Muscle of arm (tissue), 12 donors: ENCODE data around the gene SKOR1. TPM values are rescaled to one million over a fixed set of nuclear protein-coding genes. Genes with fewer than 3 reads are reported as not detected.

Source experiments
- DNase-seq: peaks from one replicate; pipeline ENCODE4 v3.0.0-alpha.2; 2013
- polyA plus RNA-seq, 12 donors: library from polyadenylated mRNA; unstranded; fragments of 120-200 nt; gene quantifications; one replicate each; pipeline ENCODE4 v1.2.1, GENCODE V29; 2013; ENCODE audit not compliant: insufficient read length in 12 of 12

The SKOR1 gene
- polyA plus RNA-seq, 12 donors: 0.28 to 0.77 (median 0.43) TPM; not detected in 2

GRCh38 chr15:67832897-67833709 is 7.8 kb downstream of the SKOR1 start:
- DNase-seq: no peak

GRCh38 chr15:67833710-67834511 is 8.6 kb downstream of the SKOR1 start:
- DNase-seq: peak; percentile 27

GRCh38 chr15:67834581-67835296 is 9.4 kb downstream of the SKOR1 start:
- no peak for DNase-seq

GRCh38 chr15:67835297-67836133 is 10.2 kb downstream of the SKOR1 start:
- DNase-seq: peak; percentile 25

GRCh38 chr15:67836134-67836455 is 10.8 kb downstream of the SKOR1 start:
- peak; percentile 20 for DNase-seq

GRCh38 chr15:67836477-67836876 is 11.2 kb downstream of the SKOR1 start:
- peak; percentile 60 for DNase-seq

DNA sequence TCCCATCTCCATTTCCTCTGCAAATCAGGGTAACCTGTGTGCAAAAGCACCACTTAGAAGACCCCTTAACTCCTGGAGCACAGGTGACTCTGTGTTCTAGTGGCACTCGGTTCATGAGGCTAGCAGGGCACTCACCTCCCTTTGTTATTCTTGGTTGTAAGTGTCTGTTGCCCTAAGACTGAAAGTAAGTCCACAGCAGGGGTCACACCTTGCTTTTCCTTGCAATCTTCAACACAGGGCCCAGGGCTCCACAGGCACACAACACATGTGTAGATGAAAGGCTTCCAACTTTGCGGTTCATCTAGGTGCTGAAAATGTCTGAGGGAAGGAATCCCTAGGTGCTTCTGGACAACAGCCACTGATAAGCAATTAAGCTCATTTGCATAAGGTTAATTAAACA is 11.6 kb downstream of the SKOR1 start:
- DNase-seq: no peak

- peak; percentile 36 for DNase-seq
Measured at GRCh38 chr15:67838789-67839332, 13.6 kb downstream of the SKOR1 start.

DNA sequence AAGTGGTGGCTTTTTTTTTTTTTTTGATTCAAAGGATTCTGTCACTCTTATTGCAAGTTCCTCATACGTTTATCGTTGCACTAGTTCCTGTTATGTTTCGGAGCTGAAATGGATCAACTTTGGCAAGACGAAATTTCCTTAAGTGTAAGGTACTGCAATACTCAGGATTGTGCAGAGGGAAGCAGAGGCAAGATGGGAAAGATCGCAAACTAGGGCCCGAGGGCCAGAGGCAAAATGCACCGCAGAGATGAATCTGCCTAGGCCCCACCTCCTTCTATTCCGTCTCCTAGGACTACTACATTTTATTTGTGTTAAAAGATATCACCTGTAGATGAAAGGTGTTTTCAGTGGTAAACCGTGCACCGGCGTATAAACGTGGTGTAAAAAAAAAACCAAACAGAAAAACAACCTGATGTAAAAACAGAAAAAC is 14.2 kb downstream of the SKOR1 start:
- peak; percentile 51 for DNase-seq

- peak; percentile 97 for DNase-seq
Measured at GRCh38 chr15:67839929-67840748, 14.8 kb downstream of the SKOR1 start, which contains the start of gene RNU6-1. Gene RNU6-1, minus strand, starts transcription at chr15:67840045.

GRCh38 chr15:67840749-67841512 is 15.6 kb downstream of the SKOR1 start:
- peak; percentile 80 for DNase-seq

DNA sequence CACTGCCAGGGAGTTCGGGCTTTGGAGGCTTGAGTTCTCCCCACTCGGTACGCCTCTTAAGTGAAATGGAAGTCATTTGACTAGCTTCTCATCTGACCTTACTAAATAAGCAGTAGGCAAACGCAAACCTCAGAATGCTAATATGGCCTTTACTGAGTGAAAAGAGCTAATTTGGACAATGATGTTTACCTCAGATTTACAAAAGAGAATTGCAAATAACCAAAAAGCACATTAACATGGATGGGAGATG is 16.1 kb downstream of the SKOR1 start:
- no peak for DNase-seq

DNA sequence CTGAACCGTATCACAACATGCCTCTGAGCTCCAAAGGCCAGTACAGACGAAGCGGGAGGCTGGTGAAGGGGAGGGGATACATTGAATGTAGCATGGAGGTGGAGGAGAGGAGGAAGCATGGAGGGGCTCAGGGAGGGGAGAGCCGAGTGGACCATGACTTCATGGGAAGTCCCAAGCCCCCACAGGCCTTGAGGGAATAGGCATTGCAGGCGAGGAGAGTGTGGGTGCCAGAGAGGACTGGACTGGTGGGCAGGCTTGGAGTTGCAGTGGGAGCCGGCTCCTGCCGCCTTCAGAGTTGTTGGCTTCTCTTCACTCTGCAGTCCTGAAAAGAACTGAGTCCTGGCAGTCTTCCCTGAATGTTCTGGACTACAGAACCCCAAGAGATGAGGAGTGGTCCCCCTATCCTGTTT is 17.8 kb downstream of the SKOR1 start:
- DNase-seq: no peak

DNA sequence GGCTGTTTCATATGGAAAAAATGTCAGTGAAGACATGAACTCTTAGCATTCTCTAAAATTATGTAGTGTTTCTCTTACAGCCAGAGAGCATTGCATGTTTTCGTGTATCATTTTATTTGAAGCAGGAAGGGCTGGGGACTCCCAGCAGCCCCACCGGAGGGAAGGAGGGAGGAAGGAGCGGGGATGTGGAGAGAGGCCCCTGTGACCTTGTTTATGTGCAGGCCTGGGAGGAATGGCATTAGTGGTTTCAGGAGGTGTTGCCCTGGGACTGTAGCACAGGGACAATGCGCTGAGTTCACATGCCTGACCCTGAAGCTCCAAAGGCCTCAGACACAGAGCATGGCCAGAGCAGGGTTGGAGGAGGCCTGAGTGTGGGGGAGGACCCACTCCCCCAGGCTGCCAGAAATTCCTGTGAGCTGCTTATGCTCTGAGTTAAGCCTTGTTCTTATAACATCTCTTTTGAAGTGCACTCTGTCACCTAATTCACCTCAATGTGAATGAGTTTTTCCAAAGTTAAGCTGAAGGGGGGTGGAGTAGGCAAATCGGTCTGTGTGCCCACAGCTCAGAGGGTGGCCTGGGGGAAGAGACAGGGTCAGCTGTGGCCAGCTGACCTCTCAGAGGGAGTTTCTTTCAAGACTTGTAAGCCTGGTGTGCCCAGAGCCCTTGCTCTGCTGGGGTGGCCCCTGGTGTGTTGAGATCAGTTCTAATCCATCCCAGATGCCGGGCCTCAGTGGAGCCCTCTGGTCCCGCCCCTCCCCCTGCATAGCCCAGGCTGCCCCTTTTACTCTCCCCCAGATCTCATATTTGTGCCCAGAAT is 18.5 kb downstream of the SKOR1 start:
- DNase-seq: peak; percentile 34

DNA sequence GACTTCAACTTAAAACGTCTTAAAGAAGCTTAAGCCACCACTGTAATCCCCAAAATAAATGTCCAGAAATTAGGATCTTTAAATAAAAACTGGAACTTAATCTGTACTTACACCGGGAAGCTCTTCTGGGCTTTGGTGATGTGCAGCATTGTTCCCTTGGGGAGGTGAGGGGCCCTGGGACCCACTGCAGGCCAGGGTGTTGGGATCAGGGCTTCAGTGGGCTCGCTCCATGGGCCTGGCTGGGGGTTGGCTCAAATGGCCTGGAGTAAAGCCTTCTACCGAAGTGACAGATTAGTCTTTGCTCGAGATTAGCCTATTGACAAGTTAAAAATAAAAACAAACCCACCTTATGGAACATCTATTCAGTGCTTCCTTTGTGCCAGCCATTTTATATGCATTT is 20.7 kb downstream of the SKOR1 start:
- no peak for DNase-seq

DNA sequence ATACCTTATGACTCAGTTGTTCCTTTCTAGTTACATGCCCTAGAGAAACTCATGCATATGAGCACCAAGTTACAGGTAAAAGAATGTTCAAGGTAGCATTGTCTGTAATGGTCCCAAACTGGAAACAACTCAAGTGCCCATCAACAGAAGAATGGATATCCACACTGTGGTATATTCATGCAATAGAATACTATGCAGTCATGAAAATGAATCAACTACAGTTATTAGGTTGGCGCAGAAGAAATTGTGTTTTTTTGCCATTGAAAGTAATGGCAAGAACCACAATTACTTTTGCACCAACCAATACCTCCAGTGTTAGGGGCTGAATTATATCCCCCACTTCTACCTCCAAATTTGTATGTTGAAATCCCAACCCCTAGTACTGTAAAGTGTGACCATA is 24.2 kb downstream of the SKOR1 start:
- DNase-seq: no peak

GRCh38 chr15:67850336-67850735 is 25.0 kb downstream of the SKOR1 start:
- DNase-seq: no peak

GRCh38 chr15:67850994-67851571 is 25.8 kb downstream of the SKOR1 start:
- no peak for DNase-seq
